ENCODE measurements around the gene MED13L.
A peak's percentile ranks its signal among the peaks of the same experiment; 100 is the strongest.
"Not testable (repeated sequence)": the region's sequence is repeated elsewhere in the genome, so short reads cannot be mapped to it uniquely, and the experiment has no call there.

MED13L gene

DNA sequence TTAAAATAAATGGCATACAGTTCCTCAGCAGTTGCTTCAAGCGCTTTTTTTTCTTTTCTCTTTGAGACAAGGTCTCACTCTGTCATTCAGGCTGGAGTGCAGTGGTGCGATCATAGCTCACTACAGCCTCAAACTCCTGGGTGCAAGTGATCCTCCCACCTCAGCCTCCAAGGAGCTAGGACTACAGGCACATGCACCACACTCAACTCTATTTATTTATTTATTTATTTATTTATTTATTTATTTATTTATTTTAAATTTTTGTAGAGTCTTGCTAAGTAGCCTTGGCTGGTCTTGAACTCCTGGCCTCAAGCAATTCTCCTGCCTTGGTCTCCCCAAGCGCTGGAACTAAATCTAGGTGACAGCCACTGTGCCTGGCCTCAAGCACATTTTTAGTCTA is 132.0 kb downstream of the MED13L start:
- no peak for DNase-seq

DNA sequence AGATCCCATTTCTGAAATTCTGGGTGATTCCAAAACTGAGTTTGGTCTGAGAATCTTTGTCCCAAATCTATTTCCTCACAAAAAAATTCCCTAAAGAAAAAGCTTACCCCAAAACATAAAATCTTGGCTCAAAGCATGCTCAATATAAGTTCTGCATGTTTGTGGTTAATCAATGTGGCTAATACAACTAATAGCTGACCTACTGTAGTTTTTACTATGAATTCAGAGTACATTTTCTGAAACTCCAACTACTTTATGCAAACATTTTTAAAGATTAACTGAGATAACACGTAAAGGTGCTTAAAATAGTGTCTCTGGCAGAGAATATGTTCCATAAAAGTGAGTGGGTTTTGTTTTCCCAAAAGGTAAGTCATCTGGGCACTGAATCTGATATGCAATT is 133.1 kb downstream of the MED13L start:
- DNase-seq, result no peak

DNA sequence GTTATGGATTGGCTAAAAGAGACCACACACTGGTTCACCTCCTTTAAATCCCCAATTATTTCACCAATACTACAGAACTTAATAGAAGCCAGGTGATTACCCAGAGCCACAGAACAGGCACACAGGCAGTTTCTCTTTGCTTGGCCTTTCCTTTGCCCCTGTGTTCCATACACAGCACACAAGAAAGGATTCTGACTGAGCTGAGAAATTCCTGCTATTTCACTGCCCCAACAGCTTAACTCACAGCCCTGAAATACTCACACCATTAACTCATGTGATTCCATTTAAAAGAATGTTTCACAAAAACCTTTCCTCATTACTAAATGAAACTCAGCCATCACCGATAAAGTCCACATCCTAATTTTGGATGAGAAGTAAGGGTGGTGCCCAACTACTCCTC is 133.6 kb downstream of the MED13L start:
- DNase-seq, result no peak

DNA sequence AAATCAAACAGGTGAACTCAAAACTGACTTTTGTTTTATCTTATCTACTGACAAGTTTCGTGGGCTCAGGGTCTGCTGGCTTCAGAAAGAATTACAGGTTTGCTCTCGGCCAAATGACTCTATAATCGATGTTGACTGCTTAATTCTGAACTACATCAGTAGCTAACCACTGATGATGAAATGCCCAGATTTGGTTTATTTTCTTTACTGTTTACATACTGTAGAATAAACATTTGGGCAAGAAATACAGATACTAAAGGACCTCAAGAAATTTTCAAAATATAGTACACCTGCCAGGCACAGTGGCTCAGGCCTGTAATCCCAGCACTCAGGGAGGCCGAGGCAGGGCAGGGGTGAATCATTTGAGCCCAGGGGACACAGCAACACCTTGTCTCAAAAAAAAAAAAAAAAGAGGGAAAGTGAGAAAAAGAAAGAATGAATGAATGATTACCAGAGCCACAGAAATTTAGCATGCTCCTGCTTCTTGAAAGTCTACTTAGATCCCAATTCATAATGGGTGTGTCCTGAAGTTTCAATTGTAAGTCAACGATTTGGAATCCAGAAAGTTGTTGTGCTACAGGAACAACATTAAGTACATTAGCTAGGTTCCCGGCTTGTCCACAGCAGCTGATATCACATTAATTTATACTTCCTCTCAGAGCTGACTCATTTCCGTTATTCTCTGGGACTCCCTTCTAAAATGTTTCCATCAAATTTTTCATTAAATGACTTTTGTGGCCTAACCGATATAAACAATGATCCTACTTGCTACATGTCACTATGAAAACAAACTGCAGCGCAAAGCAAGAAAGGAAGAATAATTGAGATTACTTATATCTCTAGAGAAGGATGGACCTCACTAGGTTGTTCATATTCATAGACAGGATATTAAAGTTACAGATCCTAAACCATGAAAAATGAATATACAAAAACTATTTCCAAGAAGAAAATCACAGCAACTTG is 134.3 kb downstream of the MED13L start:
- DNase-seq, result peak; percentile 38

DNA sequence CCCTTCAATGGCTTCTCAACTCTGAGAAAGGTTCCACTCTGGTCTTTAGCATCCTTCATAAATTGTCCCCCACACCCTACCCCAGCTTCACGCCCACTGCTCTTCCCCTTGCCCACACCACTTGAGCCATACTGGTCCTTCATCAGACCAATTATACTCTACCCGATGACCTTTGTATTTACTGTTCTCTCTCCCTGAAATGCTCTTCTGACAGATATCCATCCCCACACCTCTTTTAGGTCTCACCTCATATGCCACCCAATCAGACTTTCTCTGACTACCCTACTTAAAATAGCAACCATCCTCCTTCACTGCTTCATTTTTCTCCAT is 135.7 kb downstream of the MED13L start:
- DNase-seq, result no peak

DNA sequence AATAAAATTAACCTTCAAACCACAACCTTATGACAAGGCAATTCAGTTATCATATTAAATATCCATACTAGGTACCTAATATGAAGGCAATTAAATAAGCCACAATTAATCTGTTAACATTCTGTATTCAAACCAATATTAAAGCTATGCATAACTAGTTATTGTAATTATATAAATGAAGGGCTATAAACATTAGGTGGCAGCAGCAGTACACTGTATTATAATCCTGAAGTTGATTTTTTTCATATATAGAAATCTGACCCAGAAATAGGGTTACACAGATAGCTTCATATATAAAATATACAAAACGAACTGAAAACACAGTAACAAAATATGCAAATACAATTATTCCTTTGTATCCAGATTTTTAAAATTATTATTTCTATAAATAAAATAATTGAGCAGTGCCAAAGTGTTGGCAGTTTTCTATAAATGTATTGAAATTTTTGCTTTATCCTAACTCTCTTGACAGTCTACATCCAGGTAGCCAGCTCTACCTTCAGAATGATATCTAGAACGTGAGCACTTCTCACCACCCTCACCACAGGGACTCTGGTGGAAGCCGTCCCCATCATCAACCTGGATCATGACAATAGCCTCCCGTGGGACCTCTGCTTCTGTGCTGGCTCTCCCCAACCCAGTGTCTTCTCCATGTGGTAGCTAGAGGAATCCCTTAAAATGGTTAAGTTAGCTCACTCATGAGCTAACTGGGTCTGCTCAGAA is 136.2 kb downstream of the MED13L start:
- no peak for DNase-seq

DNA sequence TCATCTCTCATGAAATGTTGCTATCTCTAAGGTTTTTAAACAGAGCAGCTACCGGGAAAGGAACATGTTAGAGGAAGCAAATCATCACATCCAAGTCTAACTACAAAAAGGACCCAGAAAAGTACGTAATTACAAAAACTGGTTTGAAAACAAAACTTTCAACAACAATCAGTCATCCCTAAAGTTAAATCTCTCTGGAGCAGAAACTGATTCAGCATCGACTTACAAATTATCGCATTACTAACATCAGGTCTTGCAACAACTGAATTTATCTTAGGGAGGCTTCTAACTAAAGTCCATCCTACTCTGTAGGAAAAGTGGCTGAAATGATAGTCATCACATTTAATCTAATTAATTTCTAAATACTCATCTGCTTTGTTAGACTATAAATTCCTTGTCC is 137.0 kb downstream of the MED13L start:
- DNase-seq, result no peak

DNA sequence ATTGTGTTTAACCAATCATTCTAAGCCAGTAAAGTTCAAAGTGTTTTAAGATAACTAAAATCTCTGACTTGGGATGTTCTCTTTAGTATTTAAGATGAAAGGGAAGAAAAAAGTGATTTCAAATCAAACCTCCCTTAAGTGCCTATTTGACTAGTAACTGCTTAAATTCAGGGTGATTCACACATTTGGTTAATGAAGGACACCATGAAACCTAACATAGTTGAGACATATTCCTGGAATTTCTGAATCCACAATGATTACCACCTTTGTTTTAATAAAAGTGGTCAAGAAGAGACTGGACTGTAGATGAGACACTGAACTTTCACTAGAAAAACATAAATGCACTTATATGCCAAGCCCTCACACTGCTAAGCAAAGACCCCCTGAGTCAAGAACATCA is 138.7 kb downstream of the MED13L start:
- DNase-seq, result no peak

DNA sequence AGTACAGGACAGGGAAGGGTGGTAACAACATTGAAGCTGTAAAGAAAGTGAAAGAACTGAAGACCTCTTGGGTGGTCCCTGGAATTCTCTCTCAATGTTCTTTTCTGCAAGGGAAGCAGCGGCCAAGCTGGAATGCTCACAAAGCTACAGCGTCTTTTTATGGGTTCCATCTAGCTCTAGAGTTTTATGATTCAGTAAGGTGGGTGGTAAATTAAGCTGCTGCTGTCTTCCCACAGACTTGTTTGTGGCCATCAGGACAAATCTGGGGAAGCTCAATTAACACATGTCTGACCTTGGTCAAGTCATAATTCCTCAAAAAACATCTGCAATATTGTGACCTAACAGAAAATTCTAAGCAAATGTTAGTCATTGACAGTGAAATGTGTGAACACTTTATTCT is 139.1 kb downstream of the MED13L start:
- DNase-seq, result no peak

DNA sequence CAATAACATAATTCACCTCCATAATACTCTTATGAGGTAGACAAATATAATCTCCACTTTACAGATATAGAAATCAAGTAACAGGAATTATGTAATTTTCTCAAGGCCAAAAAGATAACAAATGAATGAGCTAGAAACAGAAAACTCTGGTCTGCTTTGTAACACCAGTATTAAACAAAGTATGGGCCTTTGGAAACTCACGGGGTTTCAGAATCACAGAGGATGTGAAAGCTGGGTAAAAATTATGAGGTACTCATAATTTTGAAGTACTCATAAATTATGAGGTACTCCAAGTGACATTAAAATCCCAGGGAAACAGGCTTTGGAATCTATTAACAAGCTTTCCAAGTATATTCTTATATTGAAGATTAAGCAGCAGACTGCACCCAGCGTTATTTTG is 140.2 kb downstream of the MED13L start:
- DNase-seq, result no peak

DNA sequence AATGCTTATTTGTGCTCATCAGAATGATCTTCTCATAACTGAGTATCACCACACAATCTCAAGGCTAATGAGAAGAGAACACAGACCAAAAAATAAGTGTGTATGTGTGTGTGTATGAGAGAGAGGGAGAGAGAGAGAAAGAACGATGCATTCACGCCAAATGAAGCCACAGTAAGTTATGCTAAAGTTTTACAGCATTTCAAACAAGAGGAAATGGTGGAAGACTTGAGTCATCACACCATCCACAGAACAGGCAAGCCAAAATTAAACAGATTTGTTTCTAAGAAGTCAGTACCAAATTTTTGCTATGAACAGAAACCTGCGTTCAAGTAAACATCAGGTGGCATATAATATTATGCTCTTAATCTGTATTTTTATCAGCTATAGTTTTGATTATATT is 141.2 kb downstream of the MED13L start:
- peak; percentile 46 for DNase-seq

DNA sequence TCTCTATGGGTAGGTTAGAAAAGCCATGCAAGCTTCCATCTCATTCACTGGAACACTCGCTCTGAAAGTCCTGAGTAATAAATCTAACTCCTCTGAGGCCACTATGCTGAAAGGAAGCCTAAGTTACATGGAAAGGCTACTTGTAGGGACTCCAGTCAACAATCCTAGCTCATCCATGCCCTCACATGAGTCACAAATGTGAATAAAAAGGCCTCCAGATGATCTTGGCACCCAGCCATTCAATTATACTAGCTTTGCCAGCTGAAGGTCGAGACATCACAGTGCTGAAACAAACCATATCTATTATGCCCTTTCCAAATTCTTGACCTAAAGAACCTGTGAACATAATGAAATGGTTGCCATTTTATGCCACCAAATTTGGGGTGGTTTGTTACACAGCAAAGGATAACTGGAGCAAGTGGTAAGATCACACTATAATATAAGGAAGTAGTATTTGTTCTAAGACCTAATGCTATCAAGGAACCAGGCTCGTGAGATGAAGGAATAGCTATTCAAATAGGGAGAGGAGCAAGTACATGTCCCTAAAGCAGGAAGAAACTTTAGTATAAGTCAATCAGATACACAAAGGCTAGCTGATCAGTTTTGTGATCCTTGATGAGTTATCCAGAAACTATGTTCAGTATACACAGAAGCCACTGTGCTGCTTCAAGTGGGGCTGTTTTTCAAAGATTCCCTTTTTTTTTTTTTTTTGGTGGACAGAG is 142.1 kb downstream of the MED13L start:
- DNase-seq, result no peak

DNA sequence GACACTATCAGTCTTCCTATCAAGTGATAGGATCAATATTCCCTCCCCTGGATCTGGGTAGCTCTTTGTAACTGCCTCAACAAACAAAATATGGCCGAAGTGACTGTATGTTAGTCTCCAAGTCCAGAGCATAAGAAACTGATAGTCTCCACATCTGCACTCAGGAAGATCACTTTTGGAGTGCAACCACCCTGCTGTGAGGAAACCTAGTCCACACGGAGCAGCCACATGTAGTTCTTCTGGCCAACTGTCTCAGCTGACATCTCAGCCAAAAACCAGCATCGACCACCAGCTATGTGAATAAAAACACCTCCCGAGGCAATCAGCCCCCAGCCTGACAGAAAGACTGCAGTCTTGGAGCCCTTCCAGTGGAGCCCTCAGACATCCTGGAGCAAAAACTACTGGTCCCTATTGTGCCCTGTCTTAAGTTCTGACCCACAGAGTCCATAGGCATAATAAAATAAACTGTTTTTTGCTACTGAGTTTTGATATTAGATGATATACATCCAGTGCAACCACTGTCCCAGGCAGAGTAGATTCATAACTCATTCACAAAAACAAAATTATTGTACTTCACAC is 143.8 kb downstream of the MED13L start:
- DNase-seq, result no peak

DNA sequence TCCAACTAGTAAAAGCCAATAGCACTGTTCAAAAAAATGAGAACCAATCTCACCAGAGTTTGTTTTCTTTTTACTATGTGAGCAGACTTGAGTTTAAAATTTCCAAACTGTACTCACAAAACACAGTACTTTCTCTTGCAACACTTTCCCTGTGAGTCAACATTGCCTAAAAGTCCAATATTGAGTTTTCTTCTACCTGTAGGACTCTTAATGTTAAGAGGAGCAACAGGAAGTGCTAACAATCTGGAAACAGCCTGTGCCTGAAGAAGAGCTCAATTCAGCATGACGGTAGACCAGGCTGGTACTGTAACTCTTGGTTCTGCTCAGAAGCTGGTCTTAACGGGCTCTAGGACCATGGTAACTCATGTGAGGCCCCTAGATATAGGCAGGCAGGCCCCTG is 144.3 kb downstream of the MED13L start:
- DNase-seq, result no peak

DNA sequence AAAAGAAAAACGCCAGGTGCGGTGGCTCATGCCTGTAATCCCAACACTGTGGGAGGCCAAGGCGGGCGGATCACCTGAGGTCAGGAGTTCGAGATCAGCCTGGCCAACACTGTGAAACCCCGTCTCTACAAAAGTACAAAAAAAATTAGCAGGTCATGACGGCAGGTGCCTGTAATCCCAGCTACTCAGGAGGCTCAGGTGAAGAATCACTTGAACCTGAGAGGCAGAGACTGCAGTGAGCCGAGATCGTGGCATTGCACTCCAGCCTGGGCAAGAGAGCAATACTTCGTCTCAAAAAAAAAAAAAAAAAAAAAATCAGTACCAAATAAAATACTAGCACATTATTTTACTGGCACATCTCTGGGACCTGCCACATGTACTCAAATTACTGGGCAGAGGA is 145.5 kb downstream of the MED13L start:
- DNase-seq, result not testable (repeated sequence)

DNA sequence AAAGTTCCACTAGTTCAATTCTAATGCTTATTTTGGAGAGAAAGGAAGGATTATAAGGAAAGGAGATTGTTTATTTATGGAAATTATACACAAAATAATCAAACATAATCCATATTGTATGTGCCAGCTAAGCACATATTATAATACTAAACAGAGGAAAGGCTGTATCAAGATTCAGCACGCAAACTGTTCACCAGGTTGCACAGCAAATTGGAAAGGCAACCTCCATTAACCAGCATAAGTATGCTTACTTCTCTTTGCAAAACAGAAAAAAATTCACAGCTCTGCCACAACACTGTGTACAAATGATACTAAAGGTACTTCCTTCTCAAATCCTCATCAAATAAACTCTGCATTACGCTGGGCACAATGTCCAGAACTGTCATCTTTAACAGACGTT is 146.3 kb downstream of the MED13L start:
- no peak for DNase-seq

DNA sequence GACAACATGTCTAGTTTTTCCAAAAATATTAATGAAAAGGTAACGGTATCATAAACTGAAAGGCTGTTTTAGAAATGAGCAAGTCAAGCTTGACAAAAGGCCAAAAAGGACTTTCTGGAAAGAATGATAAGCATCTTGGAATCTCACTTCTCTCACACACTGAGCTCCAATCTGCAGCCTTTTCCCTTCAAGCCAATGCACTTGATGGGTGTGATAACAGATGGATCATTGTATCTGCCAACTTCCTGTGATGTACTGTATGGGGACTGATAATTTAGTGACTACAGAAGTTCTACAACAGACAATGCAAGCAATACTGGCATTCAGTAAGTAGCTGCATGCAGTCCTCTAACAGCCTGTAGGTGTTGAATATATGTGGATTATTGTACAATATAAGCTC is 147.1 kb downstream of the MED13L start:
- DNase-seq, result no peak

DNA sequence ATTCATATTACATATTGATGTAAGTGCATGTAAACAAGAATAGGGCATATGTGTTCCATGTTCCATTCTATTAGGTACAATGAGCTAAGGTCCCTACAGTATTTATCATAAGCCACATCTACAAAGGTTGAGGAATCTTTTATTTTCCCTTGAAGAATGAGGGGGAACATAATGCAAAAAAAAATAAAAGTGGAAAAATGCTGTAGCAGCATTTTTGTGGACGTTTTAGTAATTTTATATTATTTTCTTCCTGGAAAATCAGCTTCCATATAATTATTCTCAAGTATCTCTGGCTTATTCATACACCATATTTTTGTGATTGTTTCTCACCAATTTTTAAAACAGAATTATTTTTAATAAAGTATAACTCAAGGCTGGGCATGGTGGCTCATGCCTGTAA is 148.7 kb downstream of the MED13L start:
- no peak for DNase-seq

DNA sequence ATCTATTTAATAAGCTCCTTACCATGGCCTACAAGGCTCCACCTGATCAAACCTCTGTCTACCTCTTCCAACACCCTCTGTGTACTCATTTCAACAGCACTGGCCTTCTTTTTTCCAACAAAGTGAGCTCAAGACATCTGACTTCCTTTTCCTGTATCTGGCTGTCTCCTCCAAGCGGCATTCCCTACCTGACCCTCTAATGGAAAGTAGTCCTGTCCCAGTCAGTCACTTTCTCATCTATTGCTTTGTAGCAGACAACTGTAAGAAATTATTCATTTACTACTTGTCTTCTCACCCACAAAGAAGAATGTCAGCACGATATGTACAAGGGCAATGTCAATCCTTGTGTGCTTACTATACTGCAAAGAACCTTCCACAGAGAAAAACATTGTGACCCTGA is 149.6 kb downstream of the MED13L start:
- no peak for DNase-seq

DNA sequence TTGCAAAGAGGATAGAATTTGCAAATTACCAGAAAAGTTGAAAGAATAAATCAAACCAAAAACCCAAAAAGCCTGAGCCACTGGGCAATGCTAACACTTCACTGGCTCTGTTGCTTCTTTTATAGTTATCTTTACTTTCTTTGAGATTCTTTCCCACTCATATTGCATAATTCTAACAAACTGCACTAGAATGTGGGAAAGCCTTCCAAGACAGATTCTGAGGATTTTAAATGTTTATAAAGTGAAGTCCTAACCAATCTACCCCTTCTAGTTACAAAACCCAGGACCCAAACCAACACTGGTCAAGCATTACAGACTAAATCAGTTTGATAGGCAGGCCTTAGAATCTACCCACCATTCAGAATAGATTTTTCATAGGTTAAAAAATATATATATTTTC is 150.9 kb downstream of the MED13L start:
- DNase-seq, result no peak

DNA sequence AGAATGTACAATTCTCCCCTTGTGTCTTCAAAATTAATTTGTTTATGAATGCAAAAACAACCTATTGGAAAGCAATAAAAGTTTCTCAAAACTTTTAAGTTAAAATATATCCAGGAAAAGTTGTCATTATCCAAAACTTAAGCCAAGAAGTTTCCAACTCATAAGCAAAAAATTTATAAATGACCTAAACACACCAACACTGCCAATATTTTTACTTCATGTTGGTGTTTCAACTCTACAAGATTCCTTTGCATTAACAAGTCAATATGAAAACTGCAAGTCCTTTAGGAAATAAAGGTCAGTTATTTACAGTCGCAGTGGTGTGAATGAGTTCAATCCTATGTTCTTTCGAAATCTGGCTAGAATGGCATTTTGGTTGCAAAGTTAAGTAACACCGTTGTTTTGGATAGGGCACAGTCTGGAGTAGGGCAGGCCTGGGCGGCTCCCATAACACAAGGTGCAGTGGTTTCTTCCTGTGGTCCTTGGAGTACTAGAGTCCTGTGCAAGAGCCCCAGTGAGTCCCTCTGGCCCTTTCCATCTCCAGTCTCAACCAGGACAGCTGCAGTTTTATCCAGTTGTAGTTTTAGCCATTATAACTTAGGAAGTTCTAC is 151.4 kb downstream of the MED13L start:
- DNase-seq, result no peak

DNA sequence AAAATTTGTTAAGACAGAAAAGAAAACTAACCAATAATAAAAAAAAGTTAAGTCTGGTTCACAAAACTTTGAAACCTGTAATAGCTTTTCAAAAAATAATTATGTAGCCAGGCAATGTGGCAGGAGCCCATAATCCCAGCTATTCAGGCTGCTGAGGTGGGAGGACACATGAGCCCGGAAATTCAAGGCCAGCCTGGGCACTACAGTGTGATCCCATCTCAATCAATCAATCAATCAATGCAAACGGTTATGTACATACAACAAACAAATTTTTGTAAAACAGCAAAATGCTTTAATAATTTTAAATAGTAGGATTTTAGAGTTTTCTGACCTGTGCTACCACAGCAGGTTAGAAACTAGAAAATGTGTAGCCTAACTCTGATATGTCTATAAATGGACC is 152.4 kb downstream of the MED13L start:
- no peak for DNase-seq

Data from CD4-positive, alpha-beta T cell treated with Interleukin-4 for 4 hours (primary cell).